Prostate gland (tissue), 2 donors: Measurements from ENCODE around the gene PAPSS1.

ENCODE experiments used
- CTCF ChIP-seq, 4 experiments: fragments of 200-600 bp in 2 of 4; fragments of 450-650 bp in 2 of 4; sonication (generic) in 2 of 4; IDR thresholded peaks; 1 replicate in 3 of 4; 2 replicates in 1 of 4; pipeline ENCODE4 v1.5.1; 2016 to 2019; ENCODE audit warnings: antibody characterized with exemption in 4 of 4, mild to moderate bottlenecking in 2 of 4, moderate library complexity in 2 of 4
- POLR2AphosphoS5 ChIP-seq: sonication (generic); formaldehyde crosslinking; IDR thresholded peaks from one replicate; pipeline ENCODE4 v1.6.1; 2017; ENCODE audit warnings: antibody characterized with exemption

- TF ChIP-seq CTCF (IDR thresholded peaks at IDR 0.05) (no peak), POLR2AphosphoS5 (no peak)
Observed at GRCh38 chr4:107635735-107636134, 84.3 kb downstream of the PAPSS1 start.
